Activated T-cell treated with anti-CD3 and anti-CD28 coated beads, Interleukin-2, amount 50 U/mL, for 24 hours (primary cell): ENCODE measurements around the gene HLCS.

ENCODE experiments used
- DNase-seq: peaks from one replicate; pipeline ENCODE4 v3.0.0-alpha.2; 2020
- H3K27ac Mint-ChIP-seq: 2 replicates; pipeline ENCODE4 v1.8.0; 2020; ENCODE audit warnings: mild to moderate bottlenecking, mixed read lengths
- H3K27me3 Mint-ChIP-seq: 2 replicates; pipeline ENCODE4 v1.8.0; 2020; ENCODE audit warnings: mixed read lengths
- H3K36me3 Mint-ChIP-seq: 2 replicates; pipeline ENCODE4 v1.8.0; 2020; ENCODE audit warnings: low read depth, mixed read lengths
- H3K4me1 Mint-ChIP-seq: 2 replicates; pipeline ENCODE4 v1.8.0; 2020; ENCODE audit warnings: low read depth, mixed read lengths
- H3K4me3 Mint-ChIP-seq: 2 replicates; pipeline ENCODE4 v1.8.0; 2020; ENCODE audit warnings: mild to moderate bottlenecking, moderate library complexity, mixed read lengths
- H3K9me3 Mint-ChIP-seq: 2 replicates; pipeline ENCODE4 v1.8.0; 2020; ENCODE audit warnings: mixed read lengths

HLCS gene

DNA sequence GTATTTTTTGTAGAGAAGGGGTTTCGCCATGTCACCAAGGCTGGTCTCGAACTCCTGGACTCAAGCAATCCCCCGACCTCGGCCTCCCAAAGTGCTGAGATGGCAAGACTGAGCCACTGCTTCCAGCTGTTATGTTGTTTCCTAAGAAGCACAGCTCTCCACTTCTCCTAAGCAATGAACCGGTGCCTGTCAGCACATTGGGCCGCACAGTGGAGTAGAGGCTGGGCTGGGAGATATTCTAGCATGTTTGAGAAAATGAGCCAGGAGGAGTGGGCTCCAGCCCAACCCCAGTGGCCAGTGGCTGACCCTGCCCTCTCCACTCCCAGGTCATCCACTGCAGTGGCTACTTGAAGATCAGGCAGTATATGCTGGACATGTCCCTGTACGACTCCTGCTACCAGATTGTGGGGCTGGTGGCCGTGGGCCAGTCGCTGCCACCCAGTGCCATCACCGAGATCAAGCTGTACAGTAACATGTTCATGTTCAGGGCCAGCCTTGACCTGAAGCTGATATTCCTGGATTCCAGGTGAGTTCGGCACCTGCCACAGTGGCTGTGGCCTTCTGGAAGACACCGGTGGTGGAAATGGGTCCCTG is 240.6 kb downstream of the HLCS start:
- no peaks in the 10 kb centered on the region for H3K9me3 Mint-ChIP-seq
- no peaks in the 10 kb centered on the region for H3K4me1 Mint-ChIP-seq
- DNase-seq, result no peak
- H3K27ac Mint-ChIP-seq, result no peak overlapping the region
- H3K36me3 Mint-ChIP-seq, result no peaks in the 10 kb centered on the region
- peaks cover 30% of the 10 kb centered on the region for H3K27me3 Mint-ChIP-seq
- no peak overlapping the region for H3K4me3 Mint-ChIP-seq

DNA sequence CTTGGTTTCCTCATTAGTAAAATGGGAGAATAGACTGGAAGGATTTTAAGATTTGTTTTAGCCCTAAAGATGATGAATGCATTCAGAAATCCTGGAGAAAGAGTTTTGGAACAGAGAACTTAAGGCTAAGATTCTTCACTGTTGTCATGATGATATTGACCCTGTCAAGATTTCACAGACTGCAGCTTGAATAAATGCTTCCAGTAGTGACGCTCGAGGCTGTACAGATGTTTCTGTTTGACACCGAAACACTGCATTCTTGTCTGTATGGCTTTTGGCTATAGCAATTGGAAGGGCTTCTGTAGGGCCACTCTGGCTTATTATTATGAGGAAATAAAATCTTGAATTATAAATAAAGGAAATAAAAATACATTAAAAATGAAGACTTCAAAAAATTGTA is 241.8 kb downstream of the HLCS start:
- Mint-ChIP-seq H3K4me3 (no peak overlapping the region), H3K27me3 (peaks cover 35% of the 10 kb centered on the region), H3K9me3 (no peaks in the 10 kb centered on the region), H3K36me3 (no peaks in the 10 kb centered on the region), H3K27ac (no peak overlapping the region), H3K4me1 (no peaks in the 10 kb centered on the region)
- no peak for DNase-seq

DNA sequence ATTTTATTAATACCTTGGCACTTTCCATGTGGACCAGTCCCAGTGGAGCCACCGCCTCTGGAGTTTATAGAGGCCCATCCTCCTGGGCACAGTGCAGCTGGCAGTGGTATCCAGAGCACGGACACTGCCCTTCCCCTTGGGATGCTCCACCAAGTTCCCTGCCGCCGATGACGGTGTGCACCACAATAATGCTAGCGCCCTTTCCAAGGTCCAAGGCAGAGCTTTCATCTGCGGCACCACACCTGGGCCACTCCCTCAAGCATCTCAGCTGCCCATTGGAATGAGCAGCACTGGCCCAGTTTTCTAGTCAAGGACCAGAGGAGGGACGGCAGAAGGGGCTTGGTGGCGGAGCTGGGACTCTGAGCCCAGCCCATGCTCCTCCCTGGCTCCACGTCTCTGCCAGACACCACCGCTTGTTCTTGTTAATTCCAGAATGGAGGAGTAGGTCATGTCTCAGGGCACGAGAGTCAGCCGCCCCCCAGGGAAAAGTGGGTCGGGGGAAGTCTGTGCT is 243.0 kb downstream of the HLCS start:
- Mint-ChIP-seq H3K4me3 (no peak overlapping the region), H3K36me3 (no peaks in the 10 kb centered on the region), H3K27me3 (peaks cover 46% of the 10 kb centered on the region), H3K4me1 (no peaks in the 10 kb centered on the region), H3K27ac (no peak overlapping the region), H3K9me3 (no peaks in the 10 kb centered on the region)
- no peak for DNase-seq

DNA sequence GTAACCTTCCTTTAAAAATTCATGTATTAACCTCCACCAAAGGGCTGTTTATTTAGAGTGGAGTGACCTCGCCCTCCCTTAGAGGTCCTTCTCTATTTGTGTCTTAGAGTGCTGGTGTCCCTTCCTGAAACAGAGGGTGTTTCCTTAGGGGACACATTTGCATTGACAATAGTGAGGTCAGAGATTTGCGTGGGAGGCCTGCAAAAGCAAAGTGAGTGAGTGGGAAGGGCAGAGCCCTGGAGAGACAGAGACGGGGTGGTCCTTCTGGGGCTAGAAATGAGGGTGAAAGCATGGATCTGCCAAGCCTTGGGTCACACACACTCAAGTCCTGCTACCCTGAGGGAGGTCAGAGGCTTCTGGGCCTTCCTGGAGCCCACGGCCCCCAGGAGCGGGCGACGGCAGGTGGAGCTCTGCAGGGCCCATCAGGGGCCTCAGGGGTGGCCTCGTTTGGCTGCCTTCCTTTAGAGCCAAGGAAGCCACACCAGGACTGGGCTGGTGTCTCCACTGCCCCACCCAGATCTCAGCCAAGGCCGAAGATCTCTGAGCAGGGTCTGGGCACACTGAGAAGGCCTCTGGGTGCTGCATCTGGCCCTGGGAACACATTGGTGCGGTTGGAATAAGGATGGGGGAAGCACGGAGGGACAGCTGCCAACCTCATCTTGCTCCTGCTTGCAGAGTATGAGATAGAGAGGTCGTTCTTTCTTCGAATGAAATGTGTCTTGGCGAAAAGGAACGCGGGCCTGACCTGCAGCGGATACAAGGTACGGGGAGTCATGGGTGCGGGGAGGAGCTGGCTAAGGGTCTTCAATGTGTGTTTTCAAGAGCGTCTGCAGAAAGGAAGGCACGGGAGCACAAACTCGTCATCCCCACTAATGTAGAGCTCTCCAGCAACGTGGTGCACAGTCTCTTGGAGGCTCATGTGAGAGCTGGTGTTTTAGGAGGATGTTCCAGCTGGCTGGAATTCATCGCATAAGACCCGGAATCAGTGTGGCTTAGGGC is 243.8 kb downstream of the HLCS start:
- H3K36me3 Mint-ChIP-seq, result no peaks in the 10 kb centered on the region
- no peak overlapping the region for H3K4me3 Mint-ChIP-seq
- DNase-seq, result no peak
- H3K4me1 Mint-ChIP-seq, result no peaks in the 10 kb centered on the region
- no peaks in the 10 kb centered on the region for H3K9me3 Mint-ChIP-seq
- H3K27me3 Mint-ChIP-seq, result peaks cover 52% of the 10 kb centered on the region
- H3K27ac Mint-ChIP-seq, result no peak overlapping the region

DNA sequence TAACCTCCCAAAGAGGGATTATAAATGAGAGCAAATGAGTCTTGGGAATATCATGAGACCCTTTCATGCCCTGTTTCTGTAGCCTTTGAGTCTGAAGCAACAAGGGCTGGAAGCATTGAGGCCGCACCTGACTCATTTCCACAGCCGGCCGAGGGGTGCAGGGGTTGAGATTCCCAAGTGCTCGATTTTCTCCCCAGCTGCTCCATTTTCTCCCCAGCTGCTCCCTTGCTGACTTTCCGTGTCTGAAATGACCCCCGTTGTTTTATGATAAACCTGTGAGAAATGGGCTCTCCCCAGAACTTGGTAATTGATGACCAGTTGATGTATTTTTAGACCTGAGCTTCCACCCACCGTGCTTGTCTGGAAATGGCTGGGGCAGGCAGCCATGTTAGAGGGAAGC is 244.7 kb downstream of the HLCS start:
- H3K9me3 Mint-ChIP-seq, result no peaks in the 10 kb centered on the region
- no peaks in the 10 kb centered on the region for H3K36me3 Mint-ChIP-seq
- no peak overlapping the region for H3K4me3 Mint-ChIP-seq
- H3K27ac Mint-ChIP-seq, result no peak overlapping the region
- no peak for DNase-seq
- no peaks in the 10 kb centered on the region for H3K4me1 Mint-ChIP-seq
- peaks cover 57% of the 10 kb centered on the region for H3K27me3 Mint-ChIP-seq

DNA sequence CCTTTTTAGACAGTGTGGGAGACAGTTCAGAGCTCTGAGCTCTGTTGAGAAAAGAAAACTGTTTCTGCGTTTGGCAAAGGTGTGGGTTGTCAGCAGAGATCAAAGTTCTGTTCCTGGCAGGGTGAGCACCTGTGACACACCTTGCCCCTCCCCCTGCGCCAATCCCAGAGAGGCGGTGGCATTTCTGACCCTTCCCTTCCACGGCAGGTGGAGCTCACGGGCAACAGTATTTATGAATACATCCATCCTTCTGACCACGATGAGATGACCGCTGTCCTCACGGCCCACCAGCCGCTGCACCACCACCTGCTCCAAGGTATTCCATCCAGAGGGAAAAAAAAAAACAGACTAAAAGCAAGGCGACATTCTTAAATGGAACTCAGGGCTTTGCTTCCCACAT is 246.9 kb downstream of the HLCS start:
- no peaks in the 10 kb centered on the region for H3K36me3 Mint-ChIP-seq
- H3K27ac Mint-ChIP-seq, result no peak overlapping the region
- no peaks in the 10 kb centered on the region for H3K9me3 Mint-ChIP-seq
- H3K4me3 Mint-ChIP-seq, result no peak overlapping the region
- no peak for DNase-seq
- no peaks in the 10 kb centered on the region for H3K4me1 Mint-ChIP-seq
- H3K27me3 Mint-ChIP-seq, result peaks cover 73% of the 10 kb centered on the region

DNA sequence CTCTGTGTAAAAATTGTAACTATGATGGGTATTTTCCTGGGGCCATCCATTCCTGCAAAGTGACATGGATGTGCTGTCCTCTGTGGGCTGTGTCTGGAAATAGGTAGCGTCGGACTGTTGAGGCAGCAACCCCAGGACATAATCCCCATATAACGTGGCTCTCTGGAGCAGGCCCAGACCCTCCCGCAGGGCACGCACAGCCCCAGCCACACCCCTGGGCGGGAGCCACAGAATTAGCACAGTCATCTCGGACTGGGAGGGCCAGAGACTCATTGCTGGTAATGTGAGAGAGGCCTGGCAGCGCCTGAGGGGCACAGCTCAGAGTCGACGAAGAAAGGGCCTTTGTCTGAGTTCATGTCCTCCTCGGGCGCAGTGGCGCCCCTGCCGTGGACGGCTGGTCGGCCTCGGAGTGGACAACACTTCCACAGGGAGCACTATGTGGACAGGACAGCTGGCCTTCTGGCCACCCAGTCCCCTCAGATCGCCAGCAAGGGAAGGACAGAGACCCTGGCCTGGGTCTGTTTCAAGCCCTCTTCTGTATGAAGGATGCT is 247.4 kb downstream of the HLCS start:
- Mint-ChIP-seq H3K36me3 (no peaks in the 10 kb centered on the region), H3K4me3 (no peak overlapping the region), H3K9me3 (no peaks in the 10 kb centered on the region), H3K27ac (no peak overlapping the region), H3K27me3 (peaks cover 79% of the 10 kb centered on the region), H3K4me1 (no peaks in the 10 kb centered on the region)
- DNase-seq, result no peak

DNA sequence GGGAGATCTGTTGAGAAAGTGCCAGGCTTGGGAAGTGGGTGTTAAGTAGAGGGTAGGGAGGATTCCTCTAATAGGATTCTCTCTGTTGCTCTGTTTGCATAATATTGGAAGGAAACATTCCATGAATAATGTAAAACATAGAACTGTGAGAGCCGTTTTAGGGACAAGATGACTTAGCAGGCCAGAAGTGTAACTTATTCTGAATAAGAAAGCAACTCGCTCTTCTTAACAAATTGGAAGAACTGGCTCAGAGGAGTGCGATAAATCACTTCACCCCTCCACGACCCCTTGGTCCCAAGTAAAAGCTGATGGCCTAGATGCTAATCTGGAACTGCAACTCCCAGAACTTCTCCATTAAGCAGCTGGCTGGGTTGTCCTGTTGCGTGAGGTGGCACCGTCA is 248.5 kb downstream of the HLCS start:
- Mint-ChIP-seq H3K9me3 (no peaks in the 10 kb centered on the region), H3K4me1 (no peaks in the 10 kb centered on the region), H3K27ac (no peak overlapping the region), H3K4me3 (no peak overlapping the region), H3K36me3 (no peaks in the 10 kb centered on the region), H3K27me3 (peaks cover 81% of the 10 kb centered on the region)
- no peak for DNase-seq

DNA sequence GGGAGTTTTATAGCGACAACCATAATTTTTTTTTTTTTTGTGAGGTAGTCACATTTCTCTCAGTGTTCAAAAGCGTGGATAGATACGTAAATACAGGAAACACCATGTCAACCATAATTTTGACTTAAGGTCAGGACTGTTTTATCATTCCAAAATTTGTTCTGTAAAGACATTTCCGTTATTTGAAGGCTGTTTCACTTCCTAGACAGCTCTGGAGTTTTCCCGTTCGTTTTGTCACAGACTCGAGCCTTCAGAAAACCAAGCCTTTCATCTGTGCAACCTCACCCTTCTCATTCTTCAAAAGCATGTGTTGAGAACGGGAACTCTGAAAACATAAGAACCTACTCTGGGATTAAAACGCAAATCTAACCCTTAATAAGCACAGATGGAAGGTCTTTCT is 249.6 kb downstream of the HLCS start:
- Mint-ChIP-seq H3K9me3 (no peaks in the 10 kb centered on the region), H3K36me3 (no peaks in the 10 kb centered on the region), H3K4me3 (no peak overlapping the region), H3K27me3 (peaks cover 84% of the 10 kb centered on the region), H3K4me1 (no peaks in the 10 kb centered on the region), H3K27ac (no peak overlapping the region)
- no peak for DNase-seq

DNA sequence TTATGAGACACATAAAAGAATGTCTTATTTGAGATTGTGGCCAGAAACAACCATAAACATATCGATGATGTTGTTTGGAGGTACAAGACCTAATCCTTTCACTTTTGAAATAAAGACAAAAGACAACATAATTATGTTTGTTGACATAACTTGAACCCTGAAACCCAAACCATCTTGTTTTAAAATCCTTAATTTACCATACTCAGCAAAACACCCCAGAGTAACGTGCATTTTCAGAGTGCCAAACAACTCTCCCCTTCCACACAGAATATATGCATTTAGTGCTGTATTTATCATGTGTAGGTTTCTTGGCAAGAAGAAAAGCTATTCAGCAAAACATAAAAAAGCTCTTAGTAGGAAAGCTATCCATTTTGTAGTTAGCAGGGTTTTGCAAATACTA is 250.1 kb downstream of the HLCS start:
- H3K27me3 Mint-ChIP-seq, result peaks cover 84% of the 10 kb centered on the region
- no peak for DNase-seq

DNA sequence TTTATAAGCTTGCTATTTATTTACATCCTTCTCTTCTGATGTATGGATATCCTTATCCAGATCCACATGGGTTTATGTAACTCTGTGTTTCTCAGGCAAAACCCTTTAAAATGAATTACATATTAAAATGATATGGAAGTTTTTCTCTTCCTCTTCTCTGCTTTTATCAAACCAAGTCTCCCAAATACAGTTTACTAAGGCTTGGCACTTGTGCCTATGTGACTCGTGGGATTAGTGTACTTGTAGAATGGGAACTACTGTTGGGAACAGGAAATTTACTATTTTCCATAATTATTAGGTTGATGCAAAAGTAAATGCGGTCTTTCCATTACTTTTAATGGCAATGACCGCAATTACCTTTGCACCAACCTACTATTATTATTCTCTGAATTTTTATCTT is 252.7 kb downstream of the HLCS start:
- Mint-ChIP-seq H3K36me3 (no peaks in the 10 kb centered on the region), H3K4me1 (peaks cover 6% of the 10 kb centered on the region), H3K4me3 (no peak overlapping the region), H3K27ac (no peak overlapping the region), H3K9me3 (no peaks in the 10 kb centered on the region), H3K27me3 (peaks cover 88% of the 10 kb centered on the region)
- DNase-seq, result no peak

More for the DNA sequence above, 250.1 kb downstream of the HLCS start:
- no peak overlapping the region for H3K27ac Mint-ChIP-seq
- no peak overlapping the region for H3K4me3 Mint-ChIP-seq
- H3K36me3 Mint-ChIP-seq, result no peaks in the 10 kb centered on the region
- no peaks in the 10 kb centered on the region for H3K9me3 Mint-ChIP-seq
- H3K4me1 Mint-ChIP-seq, result no peaks in the 10 kb centered on the region

DNA sequence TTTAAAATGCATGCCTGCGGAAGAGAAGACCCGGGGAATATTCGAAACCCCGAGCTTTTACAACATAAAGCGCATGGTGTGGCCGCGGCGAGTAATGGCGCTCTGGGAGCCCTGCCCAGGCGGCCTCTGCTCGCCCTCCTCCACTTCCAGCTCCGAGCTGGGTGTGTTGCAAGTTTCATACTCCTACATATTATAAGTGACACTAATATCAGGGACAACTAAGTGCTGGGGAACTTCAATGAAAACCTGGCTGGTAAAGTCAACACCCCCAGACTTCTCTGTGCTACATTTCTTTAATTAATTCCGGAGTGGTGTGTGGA is 255.8 kb downstream of the HLCS start:
- DNase-seq, result no peak
- Mint-ChIP-seq H3K4me3 (no peak overlapping the region), H3K27me3 (peaks cover 92% of the 10 kb centered on the region), H3K27ac (no peak overlapping the region), H3K4me1 (peaks cover 30% of the 10 kb centered on the region), H3K9me3 (no peaks in the 10 kb centered on the region), H3K36me3 (no peaks in the 10 kb centered on the region)

DNA sequence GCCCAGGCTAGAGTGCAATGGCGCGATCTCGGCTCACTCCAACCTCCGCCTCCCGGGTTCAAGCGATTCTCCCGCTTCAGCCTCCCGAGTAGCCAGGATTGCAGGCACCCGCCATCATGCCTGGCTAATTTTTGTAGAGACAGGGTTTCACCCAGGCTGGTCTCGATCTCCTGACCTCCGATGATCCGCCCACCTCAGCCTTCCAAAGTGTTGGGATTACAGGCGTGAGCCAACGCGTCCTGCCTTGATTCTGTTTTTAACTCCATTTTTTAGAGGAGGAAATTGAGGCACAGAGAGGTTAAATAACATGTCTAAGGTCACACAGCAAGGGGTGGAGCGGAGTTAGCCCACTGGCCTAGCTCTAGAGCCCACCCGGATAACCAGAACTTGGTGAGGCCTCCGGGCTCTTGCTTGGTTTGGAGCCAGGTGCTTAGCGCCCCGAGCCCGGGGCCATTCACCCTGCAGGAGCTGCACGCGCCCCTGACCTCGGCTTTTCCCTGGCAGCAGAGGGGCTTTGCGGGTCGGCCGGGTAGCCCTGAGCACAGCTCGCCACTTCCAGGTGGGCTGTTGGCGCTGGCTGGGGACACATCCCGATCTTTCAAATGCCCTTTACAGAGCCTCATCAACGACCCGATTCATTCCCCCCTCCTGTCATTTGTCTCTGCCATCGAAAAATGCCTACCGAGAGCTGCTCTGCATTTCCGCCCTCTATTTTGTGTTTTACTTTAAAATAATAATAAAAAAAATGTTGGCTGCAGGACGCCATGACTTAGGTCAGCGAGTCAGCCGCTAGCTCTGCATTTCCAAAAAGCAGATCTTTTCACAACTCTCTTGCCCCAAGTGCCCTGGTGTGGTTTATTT is 256.4 kb downstream of the HLCS start:
- peaks cover 94% of the 10 kb centered on the region for H3K27me3 Mint-ChIP-seq
- H3K4me1 Mint-ChIP-seq, result peaks cover 36% of the 10 kb centered on the region
- H3K27ac Mint-ChIP-seq, result no peak overlapping the region
- no peak overlapping the region for H3K4me3 Mint-ChIP-seq
- H3K36me3 Mint-ChIP-seq, result no peaks in the 10 kb centered on the region
- no peaks in the 10 kb centered on the region for H3K9me3 Mint-ChIP-seq
- DNase-seq, result no peak

DNA sequence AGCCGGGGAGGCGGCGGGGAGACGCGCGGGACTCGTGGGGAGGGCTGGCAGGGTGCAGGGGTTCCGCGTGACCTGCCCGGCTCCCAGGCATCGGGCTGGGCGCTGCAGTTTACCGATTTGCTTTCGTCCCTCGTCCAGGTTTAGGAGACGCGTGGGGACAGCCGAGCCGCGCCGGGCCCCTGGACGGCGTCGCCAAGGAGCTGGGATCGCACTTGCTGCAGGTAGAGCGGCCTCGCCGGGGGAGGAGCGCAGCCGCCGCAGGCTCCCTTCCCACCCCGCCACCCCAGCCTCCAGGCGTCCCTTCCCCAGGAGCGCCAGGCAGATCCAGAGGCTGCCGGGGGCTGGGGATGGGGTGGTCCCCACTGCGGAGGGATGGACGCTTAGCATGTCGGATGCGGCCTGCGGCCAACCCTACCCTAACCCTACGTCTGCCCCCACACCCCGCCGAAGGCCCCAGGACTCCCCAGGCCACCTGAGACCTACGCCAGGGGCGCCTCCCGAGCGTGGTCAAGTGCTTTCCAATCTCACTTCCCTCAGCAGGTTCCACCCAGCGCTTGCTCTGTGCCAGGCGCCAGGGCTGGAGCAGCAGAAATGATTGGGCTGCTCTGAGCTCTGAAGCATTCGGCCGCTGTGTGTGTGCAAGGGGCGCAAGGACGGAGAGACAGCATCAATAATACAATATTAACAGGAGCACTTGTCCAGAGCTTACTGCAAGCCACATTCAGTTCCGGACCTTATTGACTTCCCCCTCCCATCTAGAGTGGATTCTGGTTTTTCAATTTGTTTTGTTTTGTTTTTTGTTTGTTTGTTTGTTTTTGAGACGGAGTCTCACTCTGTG is 257.2 kb downstream of the HLCS start:
- Mint-ChIP-seq H3K27ac (no peak overlapping the region), H3K4me1 (peaks cover 39% of the 10 kb centered on the region), H3K36me3 (no peaks in the 10 kb centered on the region), H3K27me3 (peaks cover 93% of the 10 kb centered on the region), H3K4me3 (no peak overlapping the region), H3K9me3 (no peaks in the 10 kb centered on the region)
- no peak for DNase-seq
